ENCODE measurements around the gene CIAO3. TPM values are rescaled to one million over a fixed set of nuclear protein-coding genes. Genes with fewer than 3 reads are reported as not detected.

The CIAO3 gene
- total and polyA plus RNA-seq, 10 of the 15 experiments (the other 5 are each of a cell fraction or from before 2014, with no cell fraction given) = 1.4 to 37.5 (median 30.8) TPM

DNA sequence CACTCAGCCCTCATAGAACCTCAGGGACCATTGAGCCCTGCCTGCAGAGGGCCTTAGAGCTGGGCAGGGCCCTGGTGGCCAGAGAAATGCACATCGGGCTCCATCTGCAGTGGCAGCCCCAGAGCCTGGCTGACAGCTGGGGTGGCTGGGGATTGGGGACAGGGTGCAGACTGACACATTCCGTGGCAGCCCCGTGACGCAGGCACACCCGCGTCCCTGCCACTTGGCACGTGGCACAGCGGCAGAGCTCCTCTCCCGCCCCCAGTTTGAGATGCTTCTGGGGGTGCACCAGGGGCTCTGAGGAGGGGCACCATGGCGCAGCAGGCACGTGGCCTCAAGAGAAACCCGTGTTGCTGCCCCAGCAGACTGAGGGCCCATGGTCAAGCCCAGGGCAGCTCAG is 37.4 kb downstream of the CIAO3 start:
- ATAC-seq = no peak
- in situ Hi-C loops (cut with MboI) = no loop called here
- POLR2A ChIA-PET = no interaction called here
- no peak for DNase-seq (ENCODE audit: low read depth, low spot score)
- no peaks in the 10 kb centered on the region for H3K79me2 ChIP-seq (ENCODE audit: control insufficient read depth, insufficient read depth, low read length)
- H3K9ac ChIP-seq (ENCODE audit: control insufficient read depth, insufficient read depth, low read length) = no peak overlapping the region
- CTCF ChIA-PET = no interaction called here
- FAIRE-seq = no peak
- H2AFZ ChIP-seq (ENCODE audit: control insufficient read depth, low read depth, low read length) = no peak overlapping the region
- no peaks in the 10 kb centered on the region for H3K9me3 ChIP-seq (replicated peaks; ENCODE audit: control insufficient read depth, insufficient read depth, low read length)
- no TSS peak for BruUV-seq (replicated peaks)
- intact Hi-C loops (cut with micrococcal nuclease; ENCODE audit: unreplicated experiment) = no loop called here
- SMC1A ChIA-PET (ENCODE audit: uncharacterized antibody, unreplicated experiment) = no interaction called here
- H3K36me3 ChIP-seq (ENCODE audit: control insufficient read depth in 2 of 2, insufficient read depth in 2 of 2, low read length in 1 of 2) = no peaks in the 10 kb centered on the region
- no peaks in the 10 kb centered on the region for H4K20me1 ChIP-seq (ENCODE audit: control insufficient read depth, insufficient read depth)
- H3K27me3 ChIP-seq (replicated peaks in 1 of 2; ENCODE audit: control insufficient read depth in 2 of 2, insufficient read depth in 2 of 2, low read length in 1 of 2) = peaks cover 0 to 11% of the 10 kb centered on the region in 2 experiments; a peak in 2 of 4 replicates
- H3K4me2 ChIP-seq (ENCODE audit: control insufficient read depth, insufficient read depth) = no peak overlapping the region
- RAD21 ChIA-PET (ENCODE audit: unreplicated experiment) = no interaction called here
- WGBS (ENCODE audit: insufficient coverage, insufficient replicate concordance, low lambda C conversion rate, missing lambda C conversion rate) = 39% methylated on average over 11 of the region's 12 CpGs
- no peak overlapping the region for H3K4me3 ChIP-seq
- no peaks in the 10 kb centered on the region for H3K4me1 ChIP-seq (ENCODE audit: control insufficient read depth, insufficient read depth, low read length)
- H3K27ac ChIP-seq (ENCODE audit: control insufficient read depth, insufficient read depth) = no peak overlapping the region
- TF ChIP-seq EP300 (IDR thresholded peaks at IDR 0.05; ENCODE audit: borderline replicate concordance in 1 of 2, control insufficient read depth in 1 of 2, low read depth in 2 of 2, low read length in 2 of 2) = no peak
- no peak for TF ChIP-seq TBL1XR1 (IDR thresholded peaks at IDR 0.05; ENCODE audit: low read depth, low read length)
- TF ChIP-seq, protein P1, sequence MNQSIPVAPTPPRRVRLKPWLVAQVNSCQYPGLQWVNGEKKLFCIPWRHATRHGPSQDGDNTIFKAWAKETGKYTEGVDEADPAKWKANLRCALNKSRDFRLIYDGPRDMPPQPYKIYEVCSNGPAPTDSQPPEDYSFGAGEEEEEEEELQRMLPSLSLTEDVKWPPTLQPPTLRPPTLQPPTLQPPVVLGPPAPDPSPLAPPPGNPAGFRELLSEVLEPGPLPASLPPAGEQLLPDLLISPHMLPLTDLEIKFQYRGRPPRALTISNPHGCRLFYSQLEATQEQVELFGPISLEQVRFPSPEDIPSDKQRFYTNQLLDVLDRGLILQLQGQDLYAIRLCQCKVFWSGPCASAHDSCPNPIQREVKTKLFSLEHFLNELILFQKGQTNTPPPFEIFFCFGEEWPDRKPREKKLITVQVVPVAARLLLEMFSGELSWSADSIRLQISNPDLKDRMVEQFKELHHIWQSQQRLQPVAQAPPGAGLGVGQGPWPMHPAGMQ (IDR thresholded peaks at IDR 0.05; ENCODE audit: borderline replicate concordance) = no peak
- no peak for TF ChIP-seq BHLHE40 (IDR thresholded peaks at IDR 0.05; ENCODE audit: borderline replicate concordance in 1 of 2, low read depth in 2 of 2, low read length in 1 of 2)
- TF ChIP-seq SMARCA5 (IDR thresholded peaks at IDR 0.05) = no peak
- TF ChIP-seq KAT2A (conservative IDR thresholded peaks at IDR 0.05; ENCODE audit: control insufficient read depth, low read depth, low read length) = no peak
- TF ChIP-seq SREBF1 (IDR thresholded peaks at IDR 0.05; ENCODE audit: low read length) = no peak
- TF ChIP-seq PAX8 (IDR thresholded peaks at IDR 0.05) = no peak
- TF ChIP-seq NFXL1 (IDR thresholded peaks at IDR 0.05; ENCODE audit: borderline replicate concordance) = no peak
- no peak for TF ChIP-seq STAT1 (conservative IDR thresholded peaks at IDR 0.05)
- no peak for TF ChIP-seq ZNF207 (IDR thresholded peaks at IDR 0.05; ENCODE audit: borderline replicate concordance)
- no peak for TF ChIP-seq HDAC2 (IDR thresholded peaks at IDR 0.05)
- no peak for TF ChIP-seq ZBED1 (IDR thresholded peaks at IDR 0.05; ENCODE audit: borderline replicate concordance)
- TF ChIP-seq, protein P2, sequence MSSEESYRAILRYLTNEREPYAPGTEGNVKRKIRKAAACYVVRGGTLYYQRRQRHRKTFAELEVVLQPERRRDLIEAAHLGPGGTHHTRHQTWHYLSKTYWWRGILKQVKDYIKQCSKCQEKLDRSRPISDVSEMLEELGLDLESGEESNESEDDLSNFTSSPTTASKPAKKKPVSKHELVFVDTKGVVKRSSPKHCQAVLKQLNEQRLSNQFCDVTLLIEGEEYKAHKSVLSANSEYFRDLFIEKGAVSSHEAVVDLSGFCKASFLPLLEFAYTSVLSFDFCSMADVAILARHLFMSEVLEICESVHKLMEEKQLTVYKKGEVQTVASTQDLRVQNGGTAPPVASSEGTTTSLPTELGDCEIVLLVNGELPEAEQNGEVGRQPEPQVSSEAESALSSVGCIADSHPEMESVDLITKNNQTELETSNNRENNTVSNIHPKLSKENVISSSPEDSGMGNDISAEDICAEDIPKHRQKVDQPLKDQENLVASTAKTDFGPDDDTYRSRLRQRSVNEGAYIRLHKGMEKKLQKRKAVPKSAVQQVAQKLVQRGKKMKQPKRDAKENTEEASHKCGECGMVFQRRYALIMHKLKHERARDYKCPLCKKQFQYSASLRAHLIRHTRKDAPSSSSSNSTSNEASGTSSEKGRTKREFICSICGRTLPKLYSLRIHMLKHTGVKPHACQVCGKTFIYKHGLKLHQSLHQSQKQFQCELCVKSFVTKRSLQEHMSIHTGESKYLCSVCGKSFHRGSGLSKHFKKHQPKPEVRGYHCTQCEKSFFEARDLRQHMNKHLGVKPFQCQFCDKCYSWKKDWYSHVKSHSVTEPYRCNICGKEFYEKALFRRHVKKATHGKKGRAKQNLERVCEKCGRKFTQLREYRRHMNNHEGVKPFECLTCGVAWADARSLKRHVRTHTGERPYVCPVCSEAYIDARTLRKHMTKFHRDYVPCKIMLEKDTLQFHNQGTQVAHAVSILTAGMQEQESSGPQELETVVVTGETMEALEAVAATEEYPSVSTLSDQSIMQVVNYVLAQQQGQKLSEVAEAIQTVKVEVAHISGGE (CRISPR knock-in tag; IDR thresholded peaks at IDR 0.05) = no peak
- TF ChIP-seq FOXM1 (IDR thresholded peaks at IDR 0.05; ENCODE audit: low read depth, low read length) = no peak
- no peak for TF ChIP-seq YBX1 (IDR thresholded peaks at IDR 0.05)
- TF ChIP-seq, protein P3, sequence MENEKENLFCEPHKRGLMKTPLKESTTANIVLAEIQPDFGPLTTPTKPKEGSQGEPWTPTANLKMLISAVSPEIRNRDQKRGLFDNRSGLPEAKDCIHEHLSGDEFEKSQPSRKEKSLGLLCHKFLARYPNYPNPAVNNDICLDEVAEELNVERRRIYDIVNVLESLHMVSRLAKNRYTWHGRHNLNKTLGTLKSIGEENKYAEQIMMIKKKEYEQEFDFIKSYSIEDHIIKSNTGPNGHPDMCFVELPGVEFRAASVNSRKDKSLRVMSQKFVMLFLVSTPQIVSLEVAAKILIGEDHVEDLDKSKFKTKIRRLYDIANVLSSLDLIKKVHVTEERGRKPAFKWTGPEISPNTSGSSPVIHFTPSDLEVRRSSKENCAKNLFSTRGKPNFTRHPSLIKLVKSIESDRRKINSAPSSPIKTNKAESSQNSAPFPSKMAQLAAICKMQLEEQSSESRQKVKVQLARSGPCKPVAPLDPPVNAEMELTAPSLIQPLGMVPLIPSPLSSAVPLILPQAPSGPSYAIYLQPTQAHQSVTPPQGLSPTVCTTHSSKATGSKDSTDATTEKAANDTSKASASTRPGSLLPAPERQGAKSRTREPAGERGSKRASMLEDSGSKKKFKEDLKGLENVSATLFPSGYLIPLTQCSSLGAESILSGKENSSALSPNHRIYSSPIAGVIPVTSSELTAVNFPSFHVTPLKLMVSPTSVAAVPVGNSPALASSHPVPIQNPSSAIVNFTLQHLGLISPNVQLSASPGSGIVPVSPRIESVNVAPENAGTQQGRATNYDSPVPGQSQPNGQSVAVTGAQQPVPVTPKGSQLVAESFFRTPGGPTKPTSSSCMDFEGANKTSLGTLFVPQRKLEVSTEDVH (IDR thresholded peaks at IDR 0.05; ENCODE audit: low read depth, partially characterized antibody) = no peak
- TF ChIP-seq FOXK2 (IDR thresholded peaks at IDR 0.05) = no peak
- no peak for TF ChIP-seq RCOR1 (conservative IDR thresholded peaks at IDR 0.05; ENCODE audit: low read depth, low read length)

Data from GM12878 (cell line).